Measurements from ENCODE around the gene MTHFD2. TPM values are rescaled to one million over a fixed set of nuclear protein-coding genes. Genes with fewer than 3 reads are reported as not detected.

Gene MTHFD2
- total and polyA plus RNA-seq, 2 of the 8 experiments (the other 6 are each of a cell fraction or from before 2014, with no cell fraction given), result 99.5 to 291 TPM

- DNase-seq (ENCODE audit: low read depth in 1 of 2, low spot score in 2 of 2), result no peak
- peak overlapping the region; percentile 80; the same call in 1 of the 2 replicates for H2BK12ac ChIP-seq (ENCODE audit: low read depth, low read length)
- H4K8ac ChIP-seq (ENCODE audit: extremely low read depth, insufficient read depth, low read length), result no peak overlapping the region
- no peak overlapping the region for H3K18ac ChIP-seq (ENCODE audit: extremely low read depth, low read length)
- H2BK20ac ChIP-seq (ENCODE audit: low read length), result no peak overlapping the region
- H3K23me2 ChIP-seq (ENCODE audit: low read depth, low read length), result peaks cover 8% of the 10 kb centered on the region
- no peak overlapping the region for H4K91ac ChIP-seq (replicated peaks; ENCODE audit: insufficient read length, low read length)
- CTCF ChIA-PET (ENCODE audit: partially characterized antibody), result interaction anchor here (0.9 to 2.9 kb wide), 11 partner anchors 10 to 193 kb away, joined by 3 to 23 read pairs (median 3); partner anchors contain the start of genes BOLA3 and MOB1A
- H3K23ac ChIP-seq (ENCODE audit: insufficient read length), result no peak overlapping the region
- H2AFZ ChIP-seq (ENCODE audit: low read length), result peak overlapping the region; percentile 72; the same call in 1 of the 2 replicates
- H2BK5ac ChIP-seq (ENCODE audit: low read depth, low read length), result no peak overlapping the region; the same call in 1 of the 2 replicates
- H4K5ac ChIP-seq (ENCODE audit: insufficient read length, low read depth, low read length), result peak overlapping the region; percentile 13
- H3K14ac ChIP-seq (ENCODE audit: insufficient read length), result no peak overlapping the region
- TF ChIP-seq CBX8 (IDR thresholded peaks at IDR 0.05; ENCODE audit: borderline replicate concordance, low read depth, low read length), result no peak
- no peak for TF ChIP-seq RAD21 (IDR thresholded peaks at IDR 0.05 in 1 of 2, conservative IDR thresholded peaks at IDR 0.05 in 1 of 2; ENCODE audit: low read depth in 2 of 2, low read length in 2 of 2)
- 0 out of 2 replicates have a peak, but pooled peaks have one; percentile 33 for TF ChIP-seq KDM1A (IDR thresholded peaks at IDR 0.05; ENCODE audit: borderline replicate concordance, low read length)
- TF ChIP-seq RFX5 (IDR thresholded peaks at IDR 0.05; ENCODE audit: borderline replicate concordance, low read depth, low read length), result 0 out of 2 replicates have a peak, but pooled peaks have one; percentile 38
- no peaks in the 10 kb centered on the region for H3K9me3 ChIP-seq (ENCODE audit: insufficient read depth in 2 of 2, low read depth in 1 of 2, low read length in 1 of 2)
- POLR2A ChIA-PET (ENCODE audit: partially characterized antibody), result interaction anchor here (1.1 to 72.1 kb wide), 16 partner anchors 11 to 461 kb away, joined by 3 to 2699 read pairs (median 4); partner anchors contain the start of genes BOLA3, MOB1A, MTHFD2 and STAMBP
- peak overlapping the region; percentile 55 to 100 for H3K4me2 ChIP-seq (ENCODE audit: insufficient read depth in 1 of 2, low read depth in 2 of 2, low read length in 2 of 2)
- H3K4me1 ChIP-seq (replicated peaks in 1 of 4; ENCODE audit: control insufficient read depth in 3 of 4, insufficient read depth in 4 of 4, low read length in 3 of 4), result peaks cover 0 to 8% (median 3%) of the 10 kb centered on the region in 4 experiments; a peak in 2 of 7 replicates
- H4K20me1 ChIP-seq (replicated peaks in 1 of 2; ENCODE audit: control insufficient read depth in 1 of 2, insufficient read depth in 2 of 2, low read length in 2 of 2), result peaks cover 18 to 26% of the 10 kb centered on the region in 2 experiments
- H3K36me3 ChIP-seq (ENCODE audit: control insufficient read depth in 2 of 4, insufficient read depth in 4 of 4, low read length in 3 of 4), result peaks cover 0 to 28% (median 2%) of the 10 kb centered on the region in 4 experiments; a peak in 4 of 8 replicates
- peak overlapping the region; percentile 85 to 98 (median 89) for H3K4me3 ChIP-seq (ENCODE audit: extremely low read depth in 1 of 4, insufficient read depth in 2 of 4, low read depth in 3 of 4, low read length in 4 of 4)
- H3K79me1 ChIP-seq (ENCODE audit: low read depth, low read length), result no peaks in the 10 kb centered on the region
- H3K56ac ChIP-seq (replicated peaks; ENCODE audit: insufficient read length, low read depth, low read length), result no peak overlapping the region
- H3K27me3 ChIP-seq (replicated peaks in 1 of 4; ENCODE audit: control insufficient read depth in 3 of 4, extremely low read depth in 1 of 4, insufficient read depth in 3 of 4, low read length in 3 of 4), result no peaks in the 10 kb centered on the region
- peak; percentile 62 for FAIRE-seq
- 33% methylated on average over 17 of the region's 18 CpGs; no CpG with 5 or more reads in 1 of the 2 experiments for WGBS, 2 experiments (ENCODE audit: extremely low coverage in 1 of 2, insufficient coverage in 1 of 2, insufficient read length in 1 of 2, insufficient replicate concordance in 2 of 2, low coverage in 1 of 2, low lambda C conversion rate in 2 of 2, missing lambda C conversion rate in 1 of 2)
- no peak overlapping the region for H2AK5ac ChIP-seq (ENCODE audit: low read depth, low read length)
- peaks cover 30 to 46% of the 10 kb centered on the region in 2 experiments for H3K79me2 ChIP-seq (ENCODE audit: control insufficient read depth in 1 of 2, insufficient read depth in 2 of 2, low read length in 2 of 2)
- peak overlapping the region; percentile 36; the same call in 1 of the 2 replicates for H2BK15ac ChIP-seq (ENCODE audit: low read length)
- H2BK120ac ChIP-seq (replicated peaks; ENCODE audit: low read depth, low read length), result no peak overlapping the region
- no peak overlapping the region for H3K27ac ChIP-seq (ENCODE audit: low read depth, low read length)
- H3K9ac ChIP-seq (replicated peaks in 1 of 4; ENCODE audit: extremely low read depth in 1 of 4, low read depth in 3 of 4, low read length in 3 of 4), result peak overlapping the region in 3 of 4 experiments; percentile 26 to 48 (median 41); a peak in 4 of 7 replicates
- no peak overlapping the region for H3K4ac ChIP-seq (replicated peaks; ENCODE audit: insufficient read length, low read depth, low read length)
Observed at GRCh38 chr2:74198023-74198460, 373 bp upstream of the MTHFD2 start.
